Measurements from ENCODE around the gene RAPGEF4. TPM values are rescaled to one million over a fixed set of nuclear protein-coding genes. Genes with fewer than 3 reads are reported as not detected.

Gene RAPGEF4
- total and polyA plus RNA-seq, 5 experiments from 2014 or later: 0.40 to 1.8 (median 1.2) TPM; not detected in 2

- ATAC-seq: no peak
- Mint-ChIP-seq H3K9me3 (no peaks in the 10 kb centered on the region), H3K4me1 (peaks cover 0 to 12% (median 0%) of the 10 kb centered on the region in 4 donors), H3K27ac (peak overlapping the region in 1 of 10 donors; percentile 18), H3K36me3 (no peaks in the 10 kb centered on the region), H3K4me3 (no peak overlapping the region), H3K27me3 (peaks cover 3 to 18% (median 10%) of the 10 kb centered on the region in 5 donors)
- POLR2A ChIA-PET: no interaction called here
- DNase-seq: no peak
Measured at GRCh38 chr2:173058673-173059072, 323.0 kb downstream of the RAPGEF4 start.

GRCh38 chr2:173059292-173059691, 323.6 kb downstream of the RAPGEF4 start:
- ATAC-seq (no peak), DNase-seq (no peak)
- peaks cover 0 to 12% (median 0%) of the 10 kb centered on the region in 4 donors for H3K4me1 Mint-ChIP-seq
- no peaks in the 10 kb centered on the region for H3K9me3 Mint-ChIP-seq
- H3K4me3 Mint-ChIP-seq: no peak overlapping the region
- no peaks in the 10 kb centered on the region for H3K36me3 Mint-ChIP-seq
- H3K27ac Mint-ChIP-seq: no peak overlapping the region
- POLR2A ChIA-PET: no interaction called here
- peaks cover 7 to 18% (median 10%) of the 10 kb centered on the region in 5 donors for H3K27me3 Mint-ChIP-seq

- Mint-ChIP-seq H3K27ac (no peak overlapping the region), H3K4me3 (peak overlapping the region in 1 of 10 donors; percentile 21), H3K9me3 (no peaks in the 10 kb centered on the region), H3K4me1 (peaks cover 0 to 12% (median 0%) of the 10 kb centered on the region in 4 donors), H3K27me3 (peaks cover 7 to 18% (median 10%) of the 10 kb centered on the region in 5 donors), H3K36me3 (no peaks in the 10 kb centered on the region)
- ATAC-seq: no peak
- POLR2A ChIA-PET: no interaction called here
- DNase-seq: no peak
Measured at GRCh38 chr2:173059971-173060461, 324.4 kb downstream of the RAPGEF4 start.

- no peak for DNase-seq
- POLR2A ChIA-PET: no interaction called here
- no peaks in the 10 kb centered on the region for H3K36me3 Mint-ChIP-seq
- no peaks in the 10 kb centered on the region for H3K9me3 Mint-ChIP-seq
- H3K27me3 Mint-ChIP-seq: peaks cover 11 to 15% (median 13%) of the 10 kb centered on the region in 5 donors
- no peak for ATAC-seq
- H3K27ac Mint-ChIP-seq: no peak overlapping the region
- H3K4me1 Mint-ChIP-seq: peaks cover 0 to 12% (median 0%) of the 10 kb centered on the region in 4 donors
- H3K4me3 Mint-ChIP-seq: no peak overlapping the region
Measured at GRCh38 chr2:173062801-173063200, 327.2 kb downstream of the RAPGEF4 start.

GRCh38 chr2:173064151-173064805, 328.6 kb downstream of the RAPGEF4 start:
- Mint-ChIP-seq H3K4me1 (peaks cover 0 to 10% (median 0%) of the 10 kb centered on the region in 4 donors), H3K36me3 (no peaks in the 10 kb centered on the region), H3K9me3 (no peaks in the 10 kb centered on the region), H3K27ac (no peak overlapping the region), H3K27me3 (peaks cover 8 to 15% (median 11%) of the 10 kb centered on the region in 5 donors), H3K4me3 (no peak overlapping the region)
- no peak for DNase-seq
- ATAC-seq: no peak
- POLR2A ChIA-PET: no interaction called here

- H3K4me1 Mint-ChIP-seq: no peaks in the 10 kb centered on the region
- no peaks in the 10 kb centered on the region for H3K9me3 Mint-ChIP-seq
- peaks cover 13 to 24% (median 21%) of the 10 kb centered on the region in 5 donors for H3K27me3 Mint-ChIP-seq
- ATAC-seq: no peak
- no peak overlapping the region for H3K27ac Mint-ChIP-seq
- H3K36me3 Mint-ChIP-seq: no peaks in the 10 kb centered on the region
- POLR2A ChIA-PET: interaction anchor here (0.6 kb wide), 1 partner anchor 510 kb away, joined by 3 read pairs; no protein-coding TSS in a partner anchor
- DNase-seq: no peak
- H3K4me3 Mint-ChIP-seq: no peak overlapping the region
Measured at GRCh38 chr2:173066887-173067676, 331.4 kb downstream of the RAPGEF4 start.

GRCh38 chr2:173075056-173075780, 339.6 kb downstream of the RAPGEF4 start:
- peaks cover 0 to 9% (median 4%) of the 10 kb centered on the region in 4 donors for H3K4me1 Mint-ChIP-seq
- H3K27me3 Mint-ChIP-seq: peaks cover 18 to 44% (median 32%) of the 10 kb centered on the region in 5 donors
- DNase-seq (no peak), ATAC-seq (no peak)
- peak overlapping the region in 1 of 10 donors; percentile 5 for H3K27ac Mint-ChIP-seq
- peak overlapping the region; percentile 59 to 81 (median 72) for H3K4me3 Mint-ChIP-seq
- POLR2A ChIA-PET: no interaction called here
- peaks cover 0 to 2% (median 0%) of the 10 kb centered on the region in 9 donors for H3K9me3 Mint-ChIP-seq
- H3K36me3 Mint-ChIP-seq: peaks cover 0 to 2% (median 0%) of the 10 kb centered on the region in 3 donors

GRCh38 chr2:173075781-173076580, 340.3 kb downstream of the RAPGEF4 start, which contains the start of gene MAP3K20:
Gene MAP3K20, plus strand, starts transcription at chr2:173075846. Its CDS starts 15,186 bp downstream, at chr2:173091032.
- Mint-ChIP-seq H3K9me3 (peaks cover 0 to 2% (median 0%) of the 10 kb centered on the region in 9 donors), H3K4me3 (peak within 1 kb of the TSS; percentile 64 to 87 (median 79)), H3K27ac (peak within 1 kb of the TSS in 1 of 10 donors; percentile 65), H3K27me3 (peaks cover 19 to 44% (median 28%) of the 10 kb centered on the region in 5 donors), H3K4me1 (peaks cover 0 to 9% (median 4%) of the 10 kb centered on the region in 4 donors), H3K36me3 (peaks cover 0 to 2% (median 0%) of the 10 kb centered on the region in 3 donors)
- POLR2A ChIA-PET: no interaction called here
- DNase-seq: peak in 6 of 10 donors; percentile 6 to 28 (median 20)
- peak; percentile 66 to 77 for ATAC-seq

GRCh38 chr2:173076581-173077345, 341.1 kb downstream of the RAPGEF4 start:
- ATAC-seq (peak; percentile 28 to 31), DNase-seq (peak in 3 of 10 donors; percentile 0 to 6 (median 4))
- peak overlapping the region in 1 of 10 donors; percentile 65 for H3K27ac Mint-ChIP-seq
- peaks cover 0 to 2% (median 0%) of the 10 kb centered on the region in 9 donors for H3K9me3 Mint-ChIP-seq
- H3K4me1 Mint-ChIP-seq: peaks cover 0 to 9% (median 4%) of the 10 kb centered on the region in 4 donors
- POLR2A ChIA-PET: no interaction called here
- peaks cover 23 to 44% (median 28%) of the 10 kb centered on the region in 5 donors for H3K27me3 Mint-ChIP-seq
- H3K4me3 Mint-ChIP-seq: peak overlapping the region; percentile 49 to 87 (median 76)
- H3K36me3 Mint-ChIP-seq: peaks cover 0 to 4% (median 2%) of the 10 kb centered on the region in 3 donors

GRCh38 chr2:173077506-173078177, 342.0 kb downstream of the RAPGEF4 start:
- Mint-ChIP-seq H3K9me3 (peaks cover 0 to 2% (median 0%) of the 10 kb centered on the region in 9 donors), H3K27me3 (peaks cover 19 to 35% (median 23%) of the 10 kb centered on the region in 5 donors), H3K4me3 (peak overlapping the region in 6 of 10 donors; percentile 66 to 87 (median 78)), H3K36me3 (peaks cover 0 to 4% (median 2%) of the 10 kb centered on the region in 3 donors), H3K4me1 (peaks cover 0 to 9% (median 4%) of the 10 kb centered on the region in 4 donors), H3K27ac (peak overlapping the region in 1 of 10 donors; percentile 77)
- DNase-seq (no peak), ATAC-seq (no peak)
- POLR2A ChIA-PET: no interaction called here
